ENCODE measurements around the gene GRPEL1.
A peak's percentile ranks its signal among the peaks of the same experiment; 100 is the strongest.

GRPEL1 gene

DNA sequence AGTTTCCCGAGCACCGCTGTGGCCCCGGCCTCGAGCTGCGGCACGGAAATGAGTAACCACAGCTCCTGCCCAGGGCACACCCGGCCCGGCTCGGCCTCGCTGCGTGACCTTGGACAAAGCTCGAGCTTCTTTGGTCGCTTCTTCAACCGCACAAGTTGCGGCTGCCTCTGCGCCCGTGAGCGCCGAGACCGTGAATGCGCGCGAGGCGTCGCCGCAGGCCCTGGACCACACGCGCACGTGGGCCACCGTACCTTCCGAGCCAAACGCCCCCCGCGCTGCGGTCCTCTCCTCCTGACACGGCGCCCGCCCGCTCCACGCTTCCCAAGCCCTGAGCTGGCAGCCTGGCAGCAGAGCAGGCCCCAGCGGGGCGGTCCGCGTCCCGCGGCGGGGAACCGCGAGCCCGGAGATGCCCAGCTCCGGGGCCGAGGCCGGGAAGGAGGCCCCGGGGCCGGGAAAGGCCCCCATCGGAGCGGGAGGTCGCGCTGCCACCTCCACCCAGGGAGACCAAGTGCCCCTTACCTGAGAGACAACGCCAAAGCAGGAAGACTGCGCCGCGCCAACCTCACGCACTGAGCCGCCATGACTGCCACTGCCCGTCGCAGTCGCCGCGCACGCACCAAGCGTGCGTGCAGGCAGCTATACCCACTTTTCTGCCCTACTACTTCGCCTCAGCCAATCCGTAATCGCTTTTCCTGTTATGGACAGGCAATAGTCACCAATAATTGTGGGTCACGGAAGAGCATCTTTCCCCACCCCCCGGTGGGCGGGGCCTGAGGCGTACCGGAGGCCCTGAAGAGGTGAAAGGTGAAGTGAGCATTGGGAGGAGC is at the start of gene GRPEL1:
TSS of gene GRPEL1 (minus strand) at position 613 of the 827 bp plus-strand sequence. CDS start at position 581, 32 bp downstream.
- ChIA-PET CTCF (interaction anchor here (0.8 to 7.3 kb wide), 21 partner anchors 9 to 740 kb away, joined by 3 to 115 read pairs (median 3); partner anchors contain the start of genes TADA2B and TBC1D14), POLR2A (interaction anchor here (0.6 to 1.6 kb wide), 11 partner anchors 9 to 238 kb away, joined by 3 to 16 read pairs (median 3); partner anchors contain the start of gene TADA2B)
- TF ChIP-seq, protein P1, sequence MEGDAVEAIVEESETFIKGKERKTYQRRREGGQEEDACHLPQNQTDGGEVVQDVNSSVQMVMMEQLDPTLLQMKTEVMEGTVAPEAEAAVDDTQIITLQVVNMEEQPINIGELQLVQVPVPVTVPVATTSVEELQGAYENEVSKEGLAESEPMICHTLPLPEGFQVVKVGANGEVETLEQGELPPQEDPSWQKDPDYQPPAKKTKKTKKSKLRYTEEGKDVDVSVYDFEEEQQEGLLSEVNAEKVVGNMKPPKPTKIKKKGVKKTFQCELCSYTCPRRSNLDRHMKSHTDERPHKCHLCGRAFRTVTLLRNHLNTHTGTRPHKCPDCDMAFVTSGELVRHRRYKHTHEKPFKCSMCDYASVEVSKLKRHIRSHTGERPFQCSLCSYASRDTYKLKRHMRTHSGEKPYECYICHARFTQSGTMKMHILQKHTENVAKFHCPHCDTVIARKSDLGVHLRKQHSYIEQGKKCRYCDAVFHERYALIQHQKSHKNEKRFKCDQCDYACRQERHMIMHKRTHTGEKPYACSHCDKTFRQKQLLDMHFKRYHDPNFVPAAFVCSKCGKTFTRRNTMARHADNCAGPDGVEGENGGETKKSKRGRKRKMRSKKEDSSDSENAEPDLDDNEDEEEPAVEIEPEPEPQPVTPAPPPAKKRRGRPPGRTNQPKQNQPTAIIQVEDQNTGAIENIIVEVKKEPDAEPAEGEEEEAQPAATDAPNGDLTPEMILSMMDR (IDR thresholded peaks at IDR 0.05; ENCODE audit: control extremely low read depth, extremely low read depth, low read depth, missing control alignments): no peak
- DNase-seq (ENCODE audit: extremely low spot score): peak; percentile 98

GRCh38 chr4:7116705-7117104 is 48.8 kb upstream of the GRPEL1 start:
- DNase-seq (ENCODE audit: extremely low spot score): no peak
- CTCF ChIA-PET: no interaction called here
- POLR2A ChIA-PET: no interaction called here
- TF ChIP-seq, protein P1 (IDR thresholded peaks at IDR 0.05; ENCODE audit: control extremely low read depth, extremely low read depth, low read depth, missing control alignments): no peak

GRCh38 chr4:7115557-7116340 is 47.9 kb upstream of the GRPEL1 start:
- no peak for DNase-seq (ENCODE audit: extremely low spot score)
- TF ChIP-seq, protein P1 (IDR thresholded peaks at IDR 0.05; ENCODE audit: control extremely low read depth, extremely low read depth, low read depth, missing control alignments): no peak
- POLR2A ChIA-PET: no interaction called here
- CTCF ChIA-PET: interaction anchor here (0.7 kb wide), 1 partner anchor 97 kb away, joined by 3 read pairs; no protein-coding TSS in a partner anchor

GRCh38 chr4:7112656-7113055 is 44.8 kb upstream of the GRPEL1 start:
- CTCF ChIA-PET: interaction anchor here (1.7 kb wide), 1 partner anchor 11 kb away, joined by 5 read pairs; no protein-coding TSS in a partner anchor
- no peak for DNase-seq (ENCODE audit: extremely low spot score)
- TF ChIP-seq, protein P1 (IDR thresholded peaks at IDR 0.05; ENCODE audit: control extremely low read depth, extremely low read depth, low read depth, missing control alignments): no peak
- POLR2A ChIA-PET: no interaction called here

DNA sequence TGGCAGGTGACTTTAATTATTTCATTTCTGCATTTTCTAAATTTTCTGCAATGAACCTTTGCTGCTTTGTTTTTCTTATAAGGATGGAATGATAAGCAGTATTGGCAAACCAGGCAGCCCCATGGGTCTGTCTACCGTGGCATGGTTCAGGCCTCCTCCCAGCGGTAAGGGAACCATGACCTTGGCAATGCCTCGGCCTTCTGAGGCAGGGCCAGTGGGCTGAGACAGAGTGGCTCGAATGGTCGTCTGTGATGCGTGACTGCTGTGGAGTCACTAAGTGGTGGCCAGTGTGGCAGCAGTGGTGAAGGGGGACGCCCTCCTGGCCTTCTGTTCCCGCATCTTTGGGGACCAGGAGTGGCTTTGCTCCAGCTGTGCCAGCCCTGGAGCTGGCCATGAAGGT is 43.6 kb upstream of the GRPEL1 start:
- ChIA-PET POLR2A (no interaction called here), CTCF (no interaction called here)
- TF ChIP-seq, protein P1 (IDR thresholded peaks at IDR 0.05; ENCODE audit: control extremely low read depth, extremely low read depth, low read depth, missing control alignments): no peak
- DNase-seq (ENCODE audit: extremely low spot score): no peak

DNA sequence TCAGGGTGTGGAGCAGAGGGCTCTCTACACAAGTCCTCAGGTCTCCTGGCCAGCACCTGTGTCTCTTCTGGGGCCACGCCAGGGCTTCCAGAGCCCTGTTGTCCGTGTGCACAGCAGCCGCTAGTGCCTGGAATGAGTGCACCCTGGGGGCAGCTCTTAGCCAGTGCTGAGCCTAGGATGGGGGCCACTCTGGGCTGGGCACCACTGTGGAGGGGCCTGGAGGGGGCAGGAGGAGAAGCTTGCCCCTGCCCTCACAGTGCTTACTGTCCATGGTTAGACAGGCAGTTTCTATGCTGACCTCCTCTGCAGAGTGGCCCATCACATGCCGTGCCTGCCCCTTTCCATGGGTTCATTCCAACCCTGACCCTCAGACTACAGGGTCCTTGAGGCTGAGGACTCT is 42.7 kb upstream of the GRPEL1 start:
- CTCF ChIA-PET: no interaction called here
- TF ChIP-seq, protein P1 (IDR thresholded peaks at IDR 0.05; ENCODE audit: control extremely low read depth, extremely low read depth, low read depth, missing control alignments): no peak
- POLR2A ChIA-PET: no interaction called here
- DNase-seq (ENCODE audit: extremely low spot score): no peak

Data from GM10248 (cell line).